Measurements from ENCODE around the gene STRN3.

The STRN3 gene

DNA sequence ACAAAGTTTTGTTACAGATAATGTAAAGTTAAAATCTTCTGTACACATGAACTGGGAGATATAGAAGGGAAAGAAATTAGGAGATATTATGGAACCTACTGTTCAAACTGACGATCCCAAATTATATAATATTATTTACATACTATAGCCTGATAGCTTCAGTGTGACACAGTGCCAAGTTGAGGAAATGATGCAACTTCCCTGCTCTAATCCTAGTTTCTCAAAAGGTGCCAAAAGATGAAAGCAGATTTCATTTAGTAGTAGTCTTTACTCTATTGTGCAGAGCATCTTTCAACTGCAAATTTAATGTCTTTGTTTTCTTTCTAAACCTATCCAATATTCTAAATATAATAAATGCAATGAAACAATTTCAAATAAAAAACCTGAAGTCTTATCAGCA, 104.9 kb downstream of the STRN3 start:
- TF ChIP-seq GATA3 (IDR thresholded peaks at IDR 0.05; ENCODE audit: low read depth, low read length) (no peak), GATA2 (IDR thresholded peaks at IDR 0.05; ENCODE audit: low read depth, low read length) (no peak)

DNA sequence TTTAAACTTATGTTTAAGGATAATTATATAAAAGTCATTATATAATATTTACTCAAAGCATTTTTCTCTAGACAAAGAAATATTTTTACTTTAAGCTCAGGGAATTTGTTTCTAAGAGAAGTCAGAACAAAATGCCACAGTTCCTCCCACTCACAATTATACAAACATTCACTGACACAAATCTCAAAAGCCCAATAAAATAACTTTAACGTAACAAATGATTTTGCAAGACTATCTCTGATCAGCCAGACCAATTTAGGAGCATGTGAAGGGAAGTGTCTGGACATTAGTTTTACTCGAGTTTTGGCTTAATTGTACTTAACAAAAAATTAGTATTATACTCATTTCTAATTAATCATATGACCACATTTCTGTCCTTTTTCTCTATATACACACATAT, 110.6 kb downstream of the STRN3 start:
- TF ChIP-seq GATA3 (IDR thresholded peaks at IDR 0.05; ENCODE audit: low read depth, low read length) (no peak), GATA2 (IDR thresholded peaks at IDR 0.05; ENCODE audit: low read depth, low read length) (no peak)

GRCh38 chr14:30914812-30915211, 111.4 kb downstream of the STRN3 start:
- TF ChIP-seq GATA2 (IDR thresholded peaks at IDR 0.05; ENCODE audit: low read depth, low read length) (no peak), GATA3 (IDR thresholded peaks at IDR 0.05; ENCODE audit: low read depth, low read length) (no peak)

DNA sequence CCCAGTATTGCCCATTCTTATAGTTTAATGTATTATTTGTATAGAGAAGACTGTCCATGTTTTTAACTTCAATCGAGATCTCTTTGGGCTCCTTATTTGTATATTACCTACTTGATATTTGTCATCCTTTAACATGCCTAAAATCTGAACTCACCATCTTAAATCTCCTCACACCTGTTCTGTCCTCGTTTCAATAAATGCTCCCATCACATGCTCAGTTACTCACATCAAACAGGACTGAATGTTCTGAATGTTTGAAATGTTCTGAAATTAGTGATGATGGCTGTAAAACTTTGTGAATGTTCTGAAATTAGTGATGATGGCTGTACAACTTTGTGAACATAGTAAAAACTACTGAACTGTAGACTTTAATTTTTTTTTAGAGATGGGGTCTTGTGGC, 117.4 kb downstream of the STRN3 start:
- TF ChIP-seq GATA2 (IDR thresholded peaks at IDR 0.05; ENCODE audit: low read depth, low read length) (no peak), GATA3 (IDR thresholded peaks at IDR 0.05; ENCODE audit: low read depth, low read length) (no peak)

GRCh38 chr14:30907659-30908057, 118.5 kb downstream of the STRN3 start:
- TF ChIP-seq GATA2 (IDR thresholded peaks at IDR 0.05; ENCODE audit: low read depth, low read length) (no peak), GATA3 (IDR thresholded peaks at IDR 0.05; ENCODE audit: low read depth, low read length) (no peak)

DNA sequence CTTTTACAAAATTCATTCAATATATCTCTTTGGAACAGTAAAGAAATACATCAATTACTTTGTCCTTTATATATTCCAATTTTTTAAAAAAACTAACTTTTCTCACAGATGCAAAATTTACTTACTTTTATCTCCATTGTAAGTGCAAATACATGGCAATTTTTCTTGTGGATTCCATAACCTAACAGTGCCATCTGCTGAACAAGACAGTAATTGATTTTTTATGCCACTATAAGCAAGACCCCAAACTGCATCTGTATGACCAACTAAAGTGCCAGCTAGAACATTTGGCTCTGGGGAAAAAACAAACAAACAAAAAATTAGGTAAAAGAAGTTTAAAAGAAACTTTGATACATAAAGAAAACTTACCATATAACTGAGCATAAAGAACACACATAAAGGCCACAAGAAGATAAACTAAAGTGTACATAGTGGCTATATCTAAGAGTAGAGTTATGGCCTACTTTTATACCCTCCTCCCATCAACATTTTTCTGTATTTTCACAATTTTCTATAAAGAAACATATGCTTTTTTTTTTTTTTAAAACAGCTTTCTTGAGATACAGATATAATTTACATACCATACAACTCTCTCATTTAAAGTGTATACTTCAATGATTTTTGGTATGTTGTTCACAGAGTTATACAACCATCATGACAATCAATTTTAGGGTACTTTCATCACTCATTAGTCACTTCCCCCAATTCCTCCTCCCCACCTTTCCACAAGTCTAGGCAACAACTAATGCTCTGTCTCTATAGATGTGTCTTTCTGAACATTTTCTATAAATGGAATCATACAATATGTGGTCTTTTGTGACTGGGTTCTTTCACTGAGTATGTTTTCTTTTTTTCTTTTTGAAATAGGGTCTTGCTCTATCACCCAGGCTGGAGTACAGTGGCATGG, 119.2 kb downstream of the STRN3 start:
- TF ChIP-seq GATA3 (IDR thresholded peaks at IDR 0.05; ENCODE audit: low read depth, low read length): no peak

GRCh38 chr14:30903285-30904124, 122.7 kb downstream of the STRN3 start:
- no peak for TF ChIP-seq GATA3 (IDR thresholded peaks at IDR 0.05; ENCODE audit: low read depth, low read length)
- TF ChIP-seq GATA2 (IDR thresholded peaks at IDR 0.05; ENCODE audit: low read depth, low read length): no peak

DNA sequence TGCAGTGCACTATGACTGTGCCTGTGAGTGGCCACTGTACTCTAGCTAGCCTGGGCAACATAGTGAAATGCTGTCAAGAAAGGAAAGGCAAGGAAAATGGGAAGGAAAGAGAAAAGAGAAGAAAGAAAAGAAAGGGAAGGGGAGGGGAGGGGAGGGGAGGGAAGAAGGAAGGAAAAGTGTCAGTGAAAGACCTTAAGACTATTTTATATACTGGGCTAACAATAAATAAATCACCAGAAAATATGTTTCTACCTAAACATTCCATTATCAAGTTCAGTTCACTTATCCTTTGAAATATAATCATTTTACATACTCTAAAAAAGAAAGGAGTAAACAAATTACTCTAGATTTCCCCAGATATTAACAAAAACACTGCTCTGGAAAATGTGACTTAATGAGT, 129.7 kb downstream of the STRN3 start:
- no peak for TF ChIP-seq GATA3 (IDR thresholded peaks at IDR 0.05; ENCODE audit: low read depth, low read length)
- no peak for TF ChIP-seq GATA2 (IDR thresholded peaks at IDR 0.05; ENCODE audit: low read depth, low read length)

GRCh38 chr14:30894923-30895515, 131.2 kb downstream of the STRN3 start:
- TF ChIP-seq GATA3 (IDR thresholded peaks at IDR 0.05; ENCODE audit: low read depth, low read length) (no peak), GATA2 (IDR thresholded peaks at IDR 0.05; ENCODE audit: low read depth, low read length) (no peak)

DNA sequence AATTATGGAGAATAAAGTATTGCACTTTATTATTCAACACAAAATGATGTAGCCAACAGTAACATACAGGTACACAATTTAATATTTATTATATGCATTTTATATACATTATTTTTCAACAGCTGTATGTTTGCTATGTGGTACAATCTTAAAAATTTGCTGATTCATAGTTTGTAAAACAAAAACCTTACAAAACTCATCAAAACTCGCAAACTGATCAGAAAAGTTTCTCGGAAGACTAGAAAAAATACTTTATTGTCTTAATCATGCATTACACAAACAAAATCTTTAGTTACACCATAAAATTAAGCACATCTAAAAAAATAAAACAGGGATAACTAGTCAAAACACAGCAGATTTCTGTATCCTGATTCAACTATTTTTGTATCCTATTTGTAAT, 132.4 kb downstream of the STRN3 start:
- no peak for TF ChIP-seq GATA3 (IDR thresholded peaks at IDR 0.05; ENCODE audit: low read depth, low read length)
- TF ChIP-seq GATA2 (IDR thresholded peaks at IDR 0.05; ENCODE audit: low read depth, low read length): no peak

GRCh38 chr14:30889244-30889594, 137.0 kb downstream of the STRN3 start:
- no peak for TF ChIP-seq GATA2 (IDR thresholded peaks at IDR 0.05; ENCODE audit: low read depth, low read length)
- TF ChIP-seq GATA3 (IDR thresholded peaks at IDR 0.05; ENCODE audit: low read depth, low read length): no peak

GRCh38 chr14:30888480-30889243, 137.5 kb downstream of the STRN3 start:
- TF ChIP-seq GATA3 (IDR thresholded peaks at IDR 0.05; ENCODE audit: low read depth, low read length) (no peak), GATA2 (IDR thresholded peaks at IDR 0.05; ENCODE audit: low read depth, low read length) (no peak)

GRCh38 chr14:30885840-30886740, 140.1 kb downstream of the STRN3 start:
- TF ChIP-seq GATA3 (IDR thresholded peaks at IDR 0.05; ENCODE audit: low read depth, low read length) (no peak), GATA2 (IDR thresholded peaks at IDR 0.05; ENCODE audit: low read depth, low read length) (no peak)
